ENCODE data around the gene VAMP3. TPM values are rescaled to one million over a fixed set of nuclear protein-coding genes. Genes with fewer than 3 reads are reported as not detected.
A peak's percentile ranks its signal among the peaks of the same experiment; 100 is the strongest.

Gene VAMP3
- total RNA-seq = 10 to 100 TPM; 81.1 to 91.8 (median 85.5) TPM

- peak within 1 kb of the TSS; percentile 94 to 98 (median 96) for H3K27ac ChIP-seq
- no peak for TF ChIP-seq CTCF (IDR thresholded peaks at IDR 0.05)
- peak; percentile 74 for TF ChIP-seq POLR2A (IDR thresholded peaks at IDR 0.05)
- peak; percentile 60 to 91 (median 89) for TF ChIP-seq POLR2AphosphoS5 (IDR thresholded peaks at IDR 0.05)
- no peaks in the 10 kb centered on the region for H3K36me3 ChIP-seq
- in situ Hi-C loops (cut with MboI; ENCODE audit: low pct_ligation_motif_present in 1 of 4, low pct_unique_long_range_greater_than_20kb in 1 of 4, low sequenced_read_pairs in 3 of 4) = no loop called here
- WGBS, 2 donors (ENCODE audit: low coverage in 1 of 2) = 0% methylated on average over 8 to 44 of the region's 97 CpGs
- H3K4me3 ChIP-seq = peak within 1 kb of the TSS; percentile 75 to 98 (median 86)
- no peaks in the 10 kb centered on the region for H3K9me3 ChIP-seq
- intact Hi-C loops (cut with DNase I; ENCODE audit: low total_unique reads) = no loop called here
- DNase-seq = peak; percentile 93
- H3K4me1 ChIP-seq = peaks cover 9 to 25% (median 14%) of the 10 kb centered on the region in 4 donors
- H3K27me3 ChIP-seq = no peaks in the 10 kb centered on the region
Observed at GRCh38 chr1:7770997-7771822, at the start of gene VAMP3. TSS of gene VAMP3 (plus strand) at chr1:7771296. CDS start at chr1:7771384, 88 bp downstream.

- in situ Hi-C loops (cut with MboI; ENCODE audit: low pct_ligation_motif_present in 1 of 4, low pct_unique_long_range_greater_than_20kb in 1 of 4, low sequenced_read_pairs in 3 of 4) = no loop called here
Observed at GRCh38 chr1:7721940-7722669, 49.0 kb upstream of the VAMP3 start.

GRCh38 chr1:7722670-7723012 lies 48.5 kb upstream of the VAMP3 start:
- Histone ChIP-seq H3K27ac (no peak overlapping the region), H3K9me3 (no peaks in the 10 kb centered on the region), H3K4me3 (no peak overlapping the region), H3K27me3 (no peaks in the 10 kb centered on the region), H3K36me3 (no peaks in the 10 kb centered on the region), H3K4me1 (no peaks in the 10 kb centered on the region)
- no peak for DNase-seq
- in situ Hi-C loops (cut with MboI; ENCODE audit: low pct_ligation_motif_present in 1 of 4, low pct_unique_long_range_greater_than_20kb in 1 of 4, low sequenced_read_pairs in 3 of 4) (no loop called here), intact Hi-C loops (cut with DNase I; ENCODE audit: low total_unique reads) (no loop called here)
- no peak for TF ChIP-seq POLR2A (IDR thresholded peaks at IDR 0.05)
- TF ChIP-seq POLR2AphosphoS5 (IDR thresholded peaks at IDR 0.05) = no peak
- WGBS, 2 donors (ENCODE audit: low coverage in 1 of 2) = 87 to 100% methylated on average over 2 of the region's 2 CpGs

More at GRCh38 chr1:7721940-7722669, 49.0 kb upstream of the VAMP3 start:
- Histone ChIP-seq H3K4me1 (no peaks in the 10 kb centered on the region), H3K27me3 (no peaks in the 10 kb centered on the region), H3K27ac (no peak overlapping the region), H3K36me3 (no peaks in the 10 kb centered on the region), H3K9me3 (no peaks in the 10 kb centered on the region), H3K4me3 (no peak overlapping the region)
- DNase-seq = no peak
- no peak for TF ChIP-seq EP300 (IDR thresholded peaks at IDR 0.05; ENCODE audit: low read depth)
- WGBS, 2 donors (ENCODE audit: low coverage in 1 of 2) = 58 to 69% methylated on average over 5 of the region's 5 CpGs
- intact Hi-C loops (cut with DNase I; ENCODE audit: low total_unique reads) = no loop called here

- intact Hi-C loops (cut with DNase I; ENCODE audit: low total_unique reads) = no loop called here
- Histone ChIP-seq H3K4me3 (no peak overlapping the region), H3K9me3 (no peaks in the 10 kb centered on the region), H3K27me3 (no peaks in the 10 kb centered on the region), H3K27ac (no peak overlapping the region), H3K36me3 (no peaks in the 10 kb centered on the region), H3K4me1 (no peaks in the 10 kb centered on the region)
- in situ Hi-C loops (cut with MboI; ENCODE audit: low pct_ligation_motif_present in 1 of 4, low pct_unique_long_range_greater_than_20kb in 1 of 4, low sequenced_read_pairs in 3 of 4) = no loop called here
- 40 to 47% methylated on average over 1 to 7 of the region's 7 CpGs for WGBS, 2 donors (ENCODE audit: low coverage in 1 of 2)
- no peak for TF ChIP-seq POLR2A (IDR thresholded peaks at IDR 0.05)
- TF ChIP-seq EP300 (IDR thresholded peaks at IDR 0.05; ENCODE audit: low read depth) = no peak
- TF ChIP-seq CTCF (IDR thresholded peaks at IDR 0.05) = no peak
- no peak for TF ChIP-seq POLR2AphosphoS5 (IDR thresholded peaks at IDR 0.05)
- no peak for DNase-seq
Observed at GRCh38 chr1:7726623-7727022, 44.5 kb upstream of the VAMP3 start.

- DNase-seq = no peak
- Histone ChIP-seq H3K9me3 (no peaks in the 10 kb centered on the region), H3K36me3 (no peaks in the 10 kb centered on the region), H3K27me3 (no peaks in the 10 kb centered on the region), H3K4me3 (no peak overlapping the region), H3K27ac (no peak overlapping the region), H3K4me1 (no peaks in the 10 kb centered on the region)
- 79% methylated on average over 14 of the region's 14 CpGs; no CpG with 5 or more reads in 1 of the 2 donors for WGBS, 2 donors (ENCODE audit: low coverage in 1 of 2)
- in situ Hi-C loops (cut with MboI; ENCODE audit: low pct_ligation_motif_present in 1 of 4, low pct_unique_long_range_greater_than_20kb in 1 of 4, low sequenced_read_pairs in 3 of 4) = no loop called here
- intact Hi-C loops (cut with DNase I; ENCODE audit: low total_unique reads) = no loop called here
- TF ChIP-seq CTCF (IDR thresholded peaks at IDR 0.05) (no peak), POLR2AphosphoS5 (IDR thresholded peaks at IDR 0.05) (no peak), EP300 (IDR thresholded peaks at IDR 0.05; ENCODE audit: low read depth) (no peak)
Observed at GRCh38 chr1:7727809-7728471, 43.2 kb upstream of the VAMP3 start.

Data from transverse colon (tissue), 4 donors.